GM12801 (cell line): ENCODE data around the gene RNF25.

Source experiments
- TF ChIP-seq, protein P1 (sequence below): IDR thresholded peaks from one replicate; pipeline ENCODE4 v1.5.1; 2011; ENCODE audit warnings: control low read depth; ENCODE audit not compliant: insufficient read length; ENCODE audit errors: extremely low read depth

The RNF25 gene

DNA sequence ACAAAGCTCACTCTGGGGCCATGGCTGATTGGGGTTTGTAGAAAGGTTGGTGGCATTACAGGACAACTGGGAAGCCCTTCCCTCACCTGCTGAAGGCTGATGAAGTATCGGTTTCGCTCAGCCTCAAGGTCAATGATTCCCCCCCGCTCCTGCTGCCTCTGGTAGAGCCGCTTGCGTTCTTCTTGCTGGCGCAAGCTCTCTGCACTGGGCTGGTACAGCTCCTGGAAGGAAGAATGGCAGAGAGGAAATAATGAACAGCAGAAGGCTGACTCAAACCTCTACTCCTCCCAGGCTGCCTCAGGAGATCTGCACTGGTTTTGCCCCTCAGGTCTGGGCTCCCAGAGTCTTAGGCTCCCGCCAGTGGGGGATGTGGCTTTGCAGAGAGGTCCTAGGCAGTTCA lies 7.1 kb downstream of the RNF25 start:
- TF ChIP-seq, protein P1, sequence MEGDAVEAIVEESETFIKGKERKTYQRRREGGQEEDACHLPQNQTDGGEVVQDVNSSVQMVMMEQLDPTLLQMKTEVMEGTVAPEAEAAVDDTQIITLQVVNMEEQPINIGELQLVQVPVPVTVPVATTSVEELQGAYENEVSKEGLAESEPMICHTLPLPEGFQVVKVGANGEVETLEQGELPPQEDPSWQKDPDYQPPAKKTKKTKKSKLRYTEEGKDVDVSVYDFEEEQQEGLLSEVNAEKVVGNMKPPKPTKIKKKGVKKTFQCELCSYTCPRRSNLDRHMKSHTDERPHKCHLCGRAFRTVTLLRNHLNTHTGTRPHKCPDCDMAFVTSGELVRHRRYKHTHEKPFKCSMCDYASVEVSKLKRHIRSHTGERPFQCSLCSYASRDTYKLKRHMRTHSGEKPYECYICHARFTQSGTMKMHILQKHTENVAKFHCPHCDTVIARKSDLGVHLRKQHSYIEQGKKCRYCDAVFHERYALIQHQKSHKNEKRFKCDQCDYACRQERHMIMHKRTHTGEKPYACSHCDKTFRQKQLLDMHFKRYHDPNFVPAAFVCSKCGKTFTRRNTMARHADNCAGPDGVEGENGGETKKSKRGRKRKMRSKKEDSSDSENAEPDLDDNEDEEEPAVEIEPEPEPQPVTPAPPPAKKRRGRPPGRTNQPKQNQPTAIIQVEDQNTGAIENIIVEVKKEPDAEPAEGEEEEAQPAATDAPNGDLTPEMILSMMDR: no peak

DNA sequence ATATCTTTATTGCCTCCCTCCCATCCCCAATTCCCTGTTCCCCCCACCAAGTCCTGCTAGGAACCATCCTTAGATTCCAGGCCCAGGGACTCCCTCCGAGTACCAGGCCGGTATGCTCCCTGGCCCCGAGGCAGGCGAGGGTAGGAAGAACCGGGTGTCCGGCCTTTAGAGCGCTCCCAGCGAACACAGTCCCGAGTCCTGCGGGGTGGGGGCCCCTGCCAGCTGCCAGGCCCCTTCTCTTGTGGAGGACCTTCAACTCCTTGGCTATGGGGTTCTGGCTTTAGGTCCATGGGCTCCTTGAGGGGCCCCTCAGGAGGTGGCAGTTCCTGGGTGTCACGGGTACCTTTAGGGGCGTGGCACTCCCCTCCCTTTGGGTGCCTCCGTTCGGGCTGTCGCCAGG lies 7.9 kb downstream of the RNF25 start:
- TF ChIP-seq, protein P1: no peak

DNA sequence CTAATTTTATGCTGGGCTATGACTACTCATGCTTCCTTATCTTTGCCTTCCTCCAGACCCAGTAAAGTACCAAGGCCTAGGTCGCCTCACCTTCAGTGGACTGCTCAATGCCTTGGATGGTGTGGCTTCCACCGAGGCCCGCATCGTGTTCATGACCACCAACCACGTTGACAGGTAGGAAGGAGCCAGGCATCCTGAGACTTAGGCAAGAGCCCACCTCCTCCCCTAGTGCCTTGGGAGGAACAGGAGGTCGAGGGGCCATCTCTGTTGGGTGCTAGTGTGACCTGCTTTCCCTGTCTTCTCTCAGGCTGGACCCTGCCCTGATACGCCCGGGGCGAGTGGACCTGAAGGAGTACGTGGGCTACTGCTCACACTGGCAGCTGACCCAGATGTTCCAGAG lies 9.0 kb downstream of the RNF25 start:
- TF ChIP-seq, protein P1: no peak

DNA sequence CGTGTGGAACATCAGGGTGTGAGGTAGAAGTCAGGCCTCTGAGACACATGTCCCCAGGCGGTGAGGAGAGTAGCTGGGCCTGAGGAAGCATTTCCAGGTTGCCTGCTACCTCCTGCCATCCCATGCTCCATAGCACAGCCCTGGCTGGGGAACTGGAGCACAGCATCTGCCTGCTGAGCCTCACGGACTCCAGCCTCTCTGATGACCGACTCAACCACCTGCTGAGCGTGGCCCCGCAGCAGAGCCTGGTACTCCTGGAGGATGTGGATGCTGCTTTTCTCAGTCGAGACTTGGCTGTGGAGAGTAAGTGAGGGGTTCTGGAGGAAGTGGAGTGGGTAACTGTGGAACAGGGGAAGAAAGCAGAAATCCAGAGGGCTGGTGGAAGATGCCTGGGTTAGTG lies 9.4 kb downstream of the RNF25 start:
- TF ChIP-seq, protein P1: no peak

DNA sequence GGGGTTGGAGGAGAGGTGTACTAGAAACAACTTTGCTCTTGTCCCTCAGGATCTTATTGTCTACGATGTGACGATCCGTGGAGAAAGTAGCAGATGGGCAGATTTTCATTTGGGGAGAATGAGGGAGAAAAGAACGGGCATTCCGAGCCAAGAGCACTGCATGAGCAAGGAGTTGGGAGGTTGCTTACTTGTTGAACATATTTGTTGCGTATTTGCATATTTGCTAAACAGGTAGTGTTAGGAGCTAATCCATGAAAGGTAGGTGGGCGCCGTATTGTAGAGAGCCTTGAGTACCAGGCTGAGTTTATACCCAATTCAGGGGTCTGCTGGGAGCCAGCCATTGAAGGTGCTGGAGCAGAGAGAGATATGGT lies 11.8 kb downstream of the RNF25 start:
- TF ChIP-seq, protein P1: no peak

DNA sequence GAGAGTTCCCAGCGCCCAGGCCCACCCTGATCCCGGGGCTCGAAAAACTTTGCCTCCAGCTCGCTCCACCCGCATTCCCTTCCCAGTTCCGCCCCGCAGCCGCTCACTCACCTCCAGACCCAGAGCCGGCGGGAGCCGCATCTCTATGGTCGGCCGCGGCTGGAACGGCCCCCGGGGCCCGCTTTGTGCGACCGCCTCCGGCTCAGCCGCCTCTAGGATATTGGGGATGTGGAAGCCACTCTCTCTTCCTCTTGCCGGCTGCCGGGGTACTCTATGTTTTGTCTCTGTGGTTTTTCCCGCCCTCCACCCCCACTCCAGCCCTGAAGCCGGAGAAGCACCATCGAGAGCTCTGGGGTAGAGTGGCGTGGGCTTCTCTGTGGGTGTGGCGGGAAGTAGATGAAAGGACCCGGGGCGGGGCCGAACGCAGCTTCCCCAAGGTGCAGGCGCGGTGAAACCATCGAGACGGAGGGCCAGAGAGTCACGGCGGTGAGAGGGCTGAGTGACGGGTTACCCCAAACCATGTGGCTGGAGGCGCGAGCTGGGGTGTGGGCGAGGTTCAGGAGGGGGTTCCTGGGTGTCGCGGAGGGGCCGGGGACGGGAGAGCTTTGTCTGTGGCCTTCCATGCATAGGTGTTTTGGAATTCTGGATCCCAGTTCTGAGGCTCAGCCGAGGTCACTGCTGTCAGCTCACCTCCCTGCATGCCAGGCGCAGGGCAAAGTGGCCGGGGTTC lies 12.4 kb downstream of the RNF25 start, which contains the start of the genes BCS1L and ZNF142:
Gene BCS1L, plus strand, starts transcription at position 426 of the 730 bp plus-strand sequence. CDS start 1,305 bp downstream, outside the sequence.
Gene ZNF142, minus strand, starts transcription at position 366 of the 730 bp plus-strand sequence. CDS start 3,194 bp downstream, outside the sequence.
- TF ChIP-seq, protein P1: no peak

DNA sequence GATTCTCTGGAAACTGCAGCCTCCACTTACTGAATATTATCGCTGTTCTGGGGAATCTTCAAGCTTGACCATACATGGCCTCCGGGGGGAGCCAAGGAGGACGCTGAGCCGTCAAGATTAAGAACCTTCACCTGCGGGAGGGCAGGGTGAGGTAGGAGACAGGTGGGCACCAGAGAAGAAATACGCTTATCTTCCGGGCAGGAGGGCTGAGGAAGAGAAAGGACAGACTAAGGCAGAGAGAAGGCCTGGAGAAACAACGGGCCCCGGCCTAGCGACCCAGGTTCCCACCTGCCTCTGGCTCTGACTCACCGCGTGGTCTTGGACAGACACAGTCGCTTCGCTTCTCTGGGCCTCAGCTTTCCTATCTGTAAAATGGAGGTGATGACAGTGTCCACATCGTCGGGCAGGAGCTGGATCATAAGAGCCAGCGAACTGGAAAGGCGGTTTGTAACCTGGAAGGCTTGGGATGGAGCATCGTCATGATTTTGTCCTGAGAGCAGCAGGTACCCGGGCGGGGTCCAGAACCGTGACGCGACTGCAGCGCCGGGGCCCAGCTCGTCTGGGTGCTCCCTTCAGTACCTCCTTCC lies 13.0 kb downstream of the RNF25 start:
- TF ChIP-seq, protein P1: no peak
